GM23248 (cell line): ENCODE measurements around the gene FHAD1. TPM values are rescaled to one million over a fixed set of nuclear protein-coding genes. Genes with fewer than 3 reads are reported as not detected.
A peak's percentile ranks its signal among the peaks of the same experiment; 100 is the strongest.

ENCODE experiments used
- DNase-seq: peaks from one replicate; pipeline ENCODE4 v3.0.0-alpha.2; 2015
- H2AFZ ChIP-seq: fragments of 200-600 bp; sonication (generic); 2 replicates; pipeline ENCODE4 v1.6.1; 2016; ENCODE audit warnings: antibody characterized with exemption
- H3F3A ChIP-seq: fragments of 200-600 bp; sonication (generic); 2 replicates; pipeline ENCODE4 v1.6.1; 2016; ENCODE audit warnings: mild to moderate bottlenecking, antibody characterized with exemption, mixed run types; ENCODE audit not compliant: insufficient read depth
- H3K27ac ChIP-seq: fragments of 200-600 bp; sonication (generic); 2 replicates; pipeline ENCODE4 v1.5.1; 2016; ENCODE audit warnings: mild to moderate bottlenecking
- H3K27me3 ChIP-seq: fragments of 200-600 bp; sonication (generic); replicated peaks from 2 replicates; pipeline ENCODE4 v1.6.1; 2016; ENCODE audit warnings: mild to moderate bottlenecking; ENCODE audit not compliant: insufficient read depth
- H3K36me3 ChIP-seq: fragments of 200-600 bp; sonication (generic); 2 replicates; pipeline ENCODE4 v1.6.1; 2016; ENCODE audit warnings: low read depth, mild to moderate bottlenecking
- H3K4me1 ChIP-seq: fragments of 200-600 bp; sonication (generic); 2 replicates; pipeline ENCODE4 v1.6.1; 2016; ENCODE audit warnings: mild to moderate bottlenecking; ENCODE audit not compliant: insufficient read depth
- H3K4me2 ChIP-seq: fragments of 200-600 bp; sonication (generic); one replicate; pipeline ENCODE4 v1.6.1; 2016; ENCODE audit warnings: mild to moderate bottlenecking; ENCODE audit not compliant: unreplicated experiment
- H3K4me3 ChIP-seq: fragments of 200-600 bp; sonication (generic); 2 replicates; pipeline ENCODE4 v1.5.1; 2016; ENCODE audit warnings: mild to moderate bottlenecking
- H3K79me2 ChIP-seq: fragments of 200-600 bp; sonication (generic); 2 replicates; pipeline ENCODE4 v1.6.1; 2016; ENCODE audit warnings: mild to moderate bottlenecking; ENCODE audit not compliant: insufficient read depth
- H3K9ac ChIP-seq: fragments of 200-600 bp; sonication (generic); 2 replicates; pipeline ENCODE4 v1.6.1; 2016; ENCODE audit warnings: mild to moderate bottlenecking
- H3K9me2 ChIP-seq: fragments of 200-600 bp; sonication (generic); 2 replicates; pipeline ENCODE4 v1.6.1; 2016; ENCODE audit warnings: mixed run types, mild to moderate bottlenecking, moderate library complexity; ENCODE audit not compliant: insufficient read depth
- H3K9me3 ChIP-seq: fragments of 200-600 bp; sonication (generic); one replicate; pipeline ENCODE4 v1.6.1; 2017; ENCODE audit warnings: low read depth
- H4K20me1 ChIP-seq: fragments of 200-600 bp; sonication (generic); 2 replicates; pipeline ENCODE4 v1.6.0; 2016; ENCODE audit not compliant: insufficient read depth
- EZH2 ChIP-seq: fragments of 200-600 bp; sonication (generic); IDR thresholded peaks from 2 replicates; pipeline ENCODE4 v1.6.1; 2018; ENCODE audit warnings: antibody characterized with exemption, mild to moderate bottlenecking; ENCODE audit not compliant: insufficient read depth, poor library complexity, severe bottlenecking
- EZH2phosphoT487 ChIP-seq: fragments of 200-600 bp; sonication (generic); IDR thresholded peaks from 2 replicates; pipeline ENCODE4 v1.6.1; 2018; ENCODE audit warnings: antibody characterized with exemption, moderate library complexity, mild to moderate bottlenecking, low read depth; ENCODE audit not compliant: insufficient read depth
- WGBS, 2 experiments: methylation state at CpG; one replicate each; pipeline ENCODE4 v1.1.6; 2015 to 2017; ENCODE audit warnings: low lambda C conversion rate in 2 of 2, low coverage in 1 of 2; ENCODE audit errors: missing lambda C conversion rate in 2 of 2; 5-methylcytosine and 5-hydroxymethylcytosine counted together
- in situ Hi-C: fragments of 300-500 bp; cut with MboI; formaldehyde crosslinking; loops from 2 replicates; pipeline ENCODE4 v1.15.0; 2020
- polyA plus RNA-seq: library from polyadenylated mRNA; unstranded; fragments of >200 nt; fragmentation: Nextera tagmentation; extraction: Ambion mirVana; gene quantifications from 2 replicates; pipeline ENCODE4 v1.2.1, GENCODE V29; 2016
- total RNA-seq: library from RNA; depleted of rRNA; stranded (reverse); fragments of >200 nt; shearing (Covaris generic); gene quantifications from 2 replicates; pipeline ENCODE4 v1.2.3, GENCODE V29; 2014

Gene FHAD1
- total and polyA plus RNA-seq, 2 experiments from 2014 or later = 0.24 TPM; not detected in 1

- no peak for TF ChIP-seq EZH2
- no peak for TF ChIP-seq EZH2phosphoT487
- DNase-seq = no peak
- Histone ChIP-seq H3K9me3 (no peaks in the 10 kb centered on the region), H4K20me1 (no peaks in the 10 kb centered on the region), H3K9me2 (no peaks in the 10 kb centered on the region), H3K79me2 (no peaks in the 10 kb centered on the region), H3K4me2 (no peak overlapping the region), H3K9ac (no peak overlapping the region), H3K4me1 (no peaks in the 10 kb centered on the region), H3K4me3 (no peak overlapping the region), H3K27me3 (peaks cover 9% of the 10 kb centered on the region), H3F3A (no peaks in the 10 kb centered on the region), H2AFZ (no peak overlapping the region), H3K27ac (no peak overlapping the region), H3K36me3 (no peaks in the 10 kb centered on the region)
- 78 to 80% methylated on average over 13 of the region's 13 CpGs for WGBS, 2 experiments
- in situ Hi-C loops = no loop called here
Measured at GRCh38 chr1:15258833-15259621, 12.0 kb downstream of the FHAD1 start.

GRCh38 chr1:15259622-15260007, 12.6 kb downstream of the FHAD1 start:
- Histone ChIP-seq H2AFZ (no peak overlapping the region), H3K36me3 (no peaks in the 10 kb centered on the region), H3K9ac (no peak overlapping the region), H4K20me1 (no peaks in the 10 kb centered on the region), H3K4me1 (no peaks in the 10 kb centered on the region), H3K79me2 (no peaks in the 10 kb centered on the region), H3K27me3 (peaks cover 6% of the 10 kb centered on the region; the same call in 1 of the 2 replicates), H3F3A (no peaks in the 10 kb centered on the region), H3K4me3 (no peak overlapping the region), H3K9me3 (no peaks in the 10 kb centered on the region), H3K9me2 (no peaks in the 10 kb centered on the region), H3K4me2 (no peak overlapping the region), H3K27ac (no peak overlapping the region)
- 79 to 82% methylated on average over 9 of the region's 9 CpGs for WGBS, 2 experiments
- DNase-seq = no peak
- TF ChIP-seq EZH2 = no peak
- TF ChIP-seq EZH2phosphoT487 = no peak
- in situ Hi-C loops = no loop called here

- no peak overlapping the region for H3K27ac ChIP-seq
- H3K79me2 ChIP-seq = no peaks in the 10 kb centered on the region
Measured at GRCh38 chr1:15260418-15261154, 13.6 kb downstream of the FHAD1 start.

GRCh38 chr1:15261155-15262002, 14.4 kb downstream of the FHAD1 start:
- Histone ChIP-seq H3K4me1 (no peaks in the 10 kb centered on the region), H3F3A (no peaks in the 10 kb centered on the region), H3K79me2 (no peaks in the 10 kb centered on the region), H3K9ac (no peak overlapping the region), H2AFZ (peak overlapping the region; percentile 54; the same call in 1 of the 2 replicates), H3K27ac (no peak overlapping the region), H4K20me1 (no peaks in the 10 kb centered on the region), H3K4me2 (peak overlapping the region; percentile 40), H3K27me3 (peaks cover 9% of the 10 kb centered on the region; the same call in 1 of the 2 replicates), H3K36me3 (no peaks in the 10 kb centered on the region), H3K4me3 (peak overlapping the region; percentile 34; the same call in 1 of the 2 replicates), H3K9me2 (no peaks in the 10 kb centered on the region), H3K9me3 (no peaks in the 10 kb centered on the region)
- TF ChIP-seq EZH2 = no peak
- TF ChIP-seq EZH2phosphoT487 = no peak
- in situ Hi-C loops = no loop called here
- 18 to 19% methylated on average over 16 to 18 of the region's 20 CpGs for WGBS, 2 experiments
- peak; percentile 59 for DNase-seq

More at GRCh38 chr1:15260418-15261154, 13.6 kb downstream of the FHAD1 start:
- Histone ChIP-seq H3K4me1 (no peaks in the 10 kb centered on the region), H3K36me3 (no peaks in the 10 kb centered on the region), H3K4me3 (no peak overlapping the region), H3K9ac (no peak overlapping the region), H3F3A (no peaks in the 10 kb centered on the region), H3K27me3 (peaks cover 9% of the 10 kb centered on the region; the same call in 1 of the 2 replicates), H3K9me3 (no peaks in the 10 kb centered on the region), H4K20me1 (no peaks in the 10 kb centered on the region), H2AFZ (peak overlapping the region; percentile 54; the same call in 1 of the 2 replicates), H3K9me2 (no peaks in the 10 kb centered on the region), H3K4me2 (peak overlapping the region; percentile 40)
- WGBS, 2 experiments = 87 to 89% methylated on average over 12 of the region's 12 CpGs
- in situ Hi-C loops = no loop called here
- peak; percentile 29 for DNase-seq
- no peak for TF ChIP-seq EZH2phosphoT487
- no peak for TF ChIP-seq EZH2
